Stimulated activated CD4-positive, alpha-beta T cell treated with anti-CD3 and anti-CD28 coated beads, Interleukin-4, amount 100 ng/mL, for 1 hour (primary cell): Measurements from ENCODE around the gene PFKP.
"Not testable (repeated sequence)": the region's sequence is repeated elsewhere in the genome, so short reads cannot be mapped to it uniquely, and the experiment has no call there.

Experiments
- DNase-seq: peaks from one replicate; pipeline ENCODE4 v3.0.0-alpha.2; 2020

PFKP gene

DNA sequence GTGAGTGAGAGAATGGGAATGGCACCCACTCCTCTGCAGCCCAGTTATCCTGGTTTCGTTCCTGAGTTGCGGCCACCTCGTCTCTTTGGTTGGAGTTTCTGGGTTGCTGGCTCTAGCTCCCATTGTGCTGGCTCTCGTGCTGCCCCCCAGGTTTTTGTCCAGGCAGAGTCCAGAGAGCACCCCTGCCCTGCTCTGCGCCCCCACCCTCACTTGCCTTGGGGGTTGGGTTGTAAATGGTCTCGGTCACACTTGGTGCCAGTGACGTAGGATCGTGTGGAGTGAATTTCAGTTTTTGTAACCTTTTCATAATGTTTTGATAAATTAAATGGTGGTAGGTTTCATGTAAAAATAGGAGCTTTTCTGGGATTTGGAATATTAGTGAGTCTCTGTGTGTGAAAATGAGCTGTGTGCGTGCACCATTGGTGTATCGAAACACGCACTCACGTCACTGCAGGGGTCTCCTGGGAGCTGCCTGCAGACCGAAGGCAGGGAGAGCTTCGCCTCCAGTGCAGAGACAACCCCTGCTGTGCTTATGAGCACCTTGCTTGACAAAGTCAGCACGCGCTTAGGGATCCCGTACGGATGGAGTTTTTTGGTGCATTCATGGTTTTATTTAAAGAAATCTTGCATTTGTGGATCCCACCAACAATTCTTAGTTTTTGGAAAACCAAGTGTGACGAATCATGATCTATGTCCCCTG is 32.9 kb downstream of the PFKP start:
- no peak for DNase-seq

DNA sequence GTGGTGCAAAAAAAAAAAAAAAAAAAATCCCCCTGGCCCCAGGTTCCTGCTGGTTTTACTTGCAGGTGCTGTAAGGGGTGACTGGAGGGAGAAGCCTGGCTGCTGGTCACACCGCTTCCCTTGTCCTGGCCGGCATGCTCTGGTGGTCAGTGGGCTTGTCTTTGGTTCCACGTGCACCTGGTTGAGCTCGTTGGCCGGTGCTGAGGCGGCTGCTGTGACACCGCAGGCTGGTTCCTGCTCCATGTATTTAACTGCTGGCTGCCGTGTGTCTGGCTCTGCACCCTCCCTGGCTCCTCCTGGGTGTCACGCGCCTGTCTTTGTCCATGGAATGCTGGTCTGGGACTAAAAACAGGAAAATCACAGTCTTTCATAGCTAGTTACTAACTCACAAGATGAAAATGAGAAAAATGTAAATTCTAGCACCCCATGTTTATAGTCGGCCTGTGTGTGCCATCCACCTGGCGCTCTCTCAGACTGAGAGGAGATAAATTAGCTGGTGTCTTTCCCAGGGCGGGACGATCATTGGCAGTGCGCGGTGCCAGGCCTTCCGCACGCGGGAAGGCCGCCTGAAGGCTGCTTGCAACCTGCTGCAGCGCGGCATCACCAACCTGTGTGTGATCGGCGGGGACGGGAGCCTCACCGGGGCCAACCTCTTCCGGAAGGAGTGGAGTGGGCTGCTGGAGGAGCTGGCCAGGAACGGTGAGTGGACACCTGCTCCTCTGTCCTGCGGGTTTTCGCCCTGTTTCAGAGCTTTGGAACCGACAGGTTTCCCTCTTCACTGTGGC is 33.7 kb downstream of the PFKP start:
- DNase-seq: no peak

DNA sequence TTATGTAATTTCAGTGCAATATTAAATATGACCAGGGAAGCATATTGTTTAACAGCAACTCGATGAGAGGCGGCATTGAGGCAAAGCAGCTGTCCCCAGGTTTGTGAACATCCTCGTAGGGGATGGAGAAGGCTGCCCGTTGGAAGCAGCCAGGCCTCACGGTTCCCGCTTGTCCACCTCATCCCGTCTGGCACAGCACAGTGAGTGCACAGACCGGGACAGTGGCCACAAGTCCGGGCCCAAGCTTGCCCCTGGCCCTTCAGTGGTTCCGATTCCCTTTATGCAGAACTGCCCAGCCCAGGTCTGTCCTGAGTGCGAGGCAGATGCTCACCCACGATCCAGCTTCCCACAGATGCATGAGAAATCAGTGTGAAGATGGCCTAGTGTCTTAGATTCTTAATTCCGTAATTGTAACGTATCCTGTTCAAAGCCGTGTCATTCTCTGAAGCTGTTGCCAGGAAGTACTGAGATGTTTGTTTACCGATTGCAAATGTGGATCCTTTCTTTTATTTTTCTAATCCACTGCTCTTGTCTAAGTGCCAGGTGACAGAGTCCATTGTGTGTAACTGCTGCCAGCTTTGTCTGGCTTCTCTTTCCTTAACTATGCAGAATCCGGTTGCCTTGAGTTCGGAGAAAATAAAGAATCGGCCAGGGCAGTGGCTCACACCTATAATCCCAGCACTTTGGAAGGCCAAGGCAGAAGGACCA is 35.5 kb downstream of the PFKP start:
- no peak for DNase-seq

DNA sequence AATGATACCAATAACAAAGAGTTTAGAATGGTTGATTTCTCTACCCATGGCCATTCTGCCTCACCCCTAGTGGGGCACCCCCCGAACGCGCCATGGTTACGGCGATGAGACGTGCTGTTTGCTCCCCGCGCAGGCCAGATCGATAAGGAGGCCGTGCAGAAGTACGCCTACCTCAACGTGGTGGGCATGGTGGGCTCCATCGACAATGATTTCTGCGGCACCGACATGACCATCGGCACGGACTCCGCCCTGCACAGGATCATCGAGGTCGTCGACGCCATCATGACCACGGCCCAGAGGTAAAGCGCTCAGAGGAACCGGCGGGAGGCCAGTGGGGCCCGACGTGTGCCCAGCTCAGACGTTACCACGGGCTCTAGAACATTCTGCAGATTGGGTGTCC is 36.3 kb downstream of the PFKP start:
- no peak for DNase-seq

DNA sequence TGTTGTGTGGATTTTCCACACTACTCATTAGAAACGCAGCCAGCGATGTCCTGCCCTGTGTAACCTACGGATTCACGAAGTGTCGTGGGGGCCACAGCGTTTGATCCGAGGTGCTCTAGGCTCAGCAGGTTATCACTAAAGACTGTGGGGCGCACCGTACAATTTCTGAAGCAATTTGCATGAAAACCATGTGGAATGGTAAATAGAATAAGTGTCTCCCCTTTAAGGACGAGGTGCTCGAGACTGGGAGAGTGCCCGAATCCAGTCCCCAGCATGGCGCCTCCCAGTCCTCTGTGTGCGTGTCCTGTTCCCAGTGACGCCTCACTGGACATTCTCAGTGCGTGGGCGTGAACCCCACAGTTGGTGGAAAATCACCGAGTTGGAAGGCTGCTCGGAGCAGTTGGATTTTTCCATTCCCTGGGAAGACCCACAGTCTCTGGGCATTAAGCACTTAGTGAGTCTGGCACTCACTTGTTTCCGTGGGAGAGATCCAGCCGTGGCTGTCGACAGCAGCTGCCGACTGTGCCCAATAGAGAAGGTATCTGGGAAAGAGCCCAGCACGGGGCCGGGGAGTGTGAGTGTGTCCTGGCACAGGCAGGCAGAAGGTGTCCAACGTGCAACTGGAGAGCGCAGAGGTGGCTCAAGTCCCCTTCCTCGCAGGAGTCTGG is 37.0 kb downstream of the PFKP start:
- DNase-seq: no peak

DNA sequence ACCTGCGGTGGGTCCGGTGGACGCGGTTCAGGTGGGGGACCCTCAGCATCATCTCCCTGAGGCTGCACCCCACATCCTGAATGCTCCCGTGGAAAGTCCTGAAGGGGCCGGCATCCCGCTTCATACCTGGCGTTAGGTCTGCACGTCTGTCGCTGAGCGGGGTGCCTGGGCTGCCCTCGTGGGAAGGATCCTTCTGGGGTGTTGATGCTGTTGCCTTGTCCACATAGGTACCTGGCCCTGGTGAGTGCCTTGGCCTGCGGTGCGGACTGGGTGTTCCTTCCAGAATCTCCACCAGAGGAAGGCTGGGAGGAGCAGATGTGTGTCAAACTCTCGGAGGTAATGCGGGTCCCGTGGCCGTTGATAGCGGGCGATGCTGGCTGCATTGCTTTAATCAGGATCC is 37.8 kb downstream of the PFKP start:
- no peak for DNase-seq

DNA sequence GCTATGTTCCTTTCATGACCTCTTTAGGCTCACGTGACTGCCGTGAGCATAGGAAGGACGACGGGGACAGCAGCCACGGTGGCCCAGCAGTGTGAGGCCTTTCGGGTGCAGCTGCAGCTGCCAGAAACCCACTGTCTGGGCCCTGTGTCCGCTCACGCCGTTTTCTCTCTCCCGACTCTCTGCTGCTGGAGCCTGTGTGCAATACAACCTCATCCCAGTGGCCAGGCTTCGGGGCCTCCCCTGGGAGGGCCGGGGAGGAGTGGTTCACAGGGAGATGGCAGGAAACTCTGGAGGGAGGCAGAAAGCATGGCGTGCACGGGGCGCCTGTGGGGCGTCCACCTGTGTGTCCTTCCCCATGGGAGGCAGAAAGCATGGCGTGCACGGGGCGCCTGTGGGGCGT is 38.6 kb downstream of the PFKP start:
- no peak for DNase-seq

DNA sequence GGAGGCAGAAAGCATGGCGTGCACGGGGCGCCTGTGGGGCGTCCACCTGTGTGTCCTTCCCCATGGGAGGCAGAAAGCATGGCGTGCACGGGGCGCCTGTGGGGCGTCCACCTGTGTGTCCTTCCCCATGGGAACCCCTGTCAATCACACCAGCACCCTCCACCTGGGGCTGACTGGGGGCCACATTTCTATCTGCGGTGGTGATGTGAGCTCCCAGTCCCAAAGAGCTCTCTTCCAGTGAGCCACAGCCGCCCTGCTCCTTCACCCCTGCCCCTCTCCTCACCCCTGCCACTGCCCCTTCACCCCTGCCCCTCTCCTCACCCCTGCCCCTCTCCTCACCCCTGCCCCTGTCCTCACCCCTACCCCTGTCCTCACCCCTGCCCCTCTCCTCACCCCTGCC is 39.0 kb downstream of the PFKP start:
- not testable (repeated sequence) for DNase-seq

DNA sequence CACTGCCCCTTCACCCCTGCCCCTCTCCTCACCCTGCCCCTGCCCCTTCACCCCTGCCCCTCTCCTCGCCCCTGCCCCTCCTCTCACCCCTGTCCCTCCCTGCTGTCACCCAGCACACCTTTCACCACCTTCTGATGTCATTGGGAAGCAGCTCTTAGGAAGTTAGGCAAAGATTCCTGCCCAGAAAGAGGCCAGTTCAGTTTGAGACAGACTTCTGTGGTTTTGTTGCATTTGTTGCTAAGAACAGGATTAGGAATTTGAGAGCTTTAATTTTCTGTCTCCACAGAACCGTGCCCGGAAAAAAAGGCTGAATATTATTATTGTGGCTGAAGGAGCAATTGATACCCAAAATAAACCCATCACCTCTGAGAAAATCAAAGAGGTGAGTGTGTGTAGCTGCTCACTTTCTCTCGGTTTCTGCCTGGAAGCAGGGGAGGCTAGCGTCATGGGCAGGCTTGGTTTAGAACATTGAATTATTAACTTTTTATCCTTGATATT is 39.6 kb downstream of the PFKP start:
- DNase-seq: no peak

DNA sequence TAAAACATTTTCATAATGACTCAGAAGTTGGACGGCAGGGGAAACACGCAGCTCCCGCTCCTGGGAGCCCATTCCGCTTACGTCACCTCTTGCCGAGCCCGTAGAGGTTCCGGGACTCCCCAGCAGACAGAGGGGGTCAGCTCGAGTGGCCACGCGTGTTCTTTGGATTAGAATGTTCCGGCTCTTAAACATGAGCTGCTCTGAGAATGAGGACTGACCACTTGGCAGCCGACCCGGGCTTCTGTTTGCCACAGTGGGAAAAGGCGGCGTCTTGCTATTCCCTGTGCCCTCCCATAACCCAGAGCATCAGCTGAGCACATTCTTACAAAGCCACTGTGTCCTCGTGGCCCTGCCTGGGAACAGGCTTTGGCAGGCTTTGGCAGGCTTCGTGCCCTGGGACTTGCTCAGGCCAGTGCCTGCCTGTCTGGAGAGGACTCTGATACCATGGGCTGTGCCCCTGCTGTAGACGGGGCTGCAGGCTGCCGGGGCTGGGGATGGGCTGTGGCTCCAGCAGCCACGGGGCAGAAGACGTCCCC is 40.1 kb downstream of the PFKP start:
- DNase-seq: no peak

DNA sequence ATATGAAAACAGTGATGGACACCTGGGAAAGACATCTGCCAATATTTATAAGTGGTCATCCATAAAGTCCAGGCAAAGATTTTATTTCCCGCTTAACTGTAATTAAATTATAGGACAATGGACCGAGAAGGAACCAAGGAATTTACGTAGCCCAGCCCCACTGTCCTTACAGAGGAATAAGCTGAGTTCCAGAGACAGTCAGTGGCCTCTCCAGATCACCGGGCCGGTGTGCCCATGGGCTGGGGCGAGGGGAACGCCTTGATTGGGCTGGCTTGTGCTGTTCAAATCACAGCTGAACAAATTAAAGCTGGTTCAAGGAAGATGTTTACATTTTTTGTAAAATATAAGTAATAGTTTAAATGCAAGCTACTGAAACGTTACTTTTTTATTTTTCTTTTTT is 40.7 kb downstream of the PFKP start:
- DNase-seq: no peak

DNA sequence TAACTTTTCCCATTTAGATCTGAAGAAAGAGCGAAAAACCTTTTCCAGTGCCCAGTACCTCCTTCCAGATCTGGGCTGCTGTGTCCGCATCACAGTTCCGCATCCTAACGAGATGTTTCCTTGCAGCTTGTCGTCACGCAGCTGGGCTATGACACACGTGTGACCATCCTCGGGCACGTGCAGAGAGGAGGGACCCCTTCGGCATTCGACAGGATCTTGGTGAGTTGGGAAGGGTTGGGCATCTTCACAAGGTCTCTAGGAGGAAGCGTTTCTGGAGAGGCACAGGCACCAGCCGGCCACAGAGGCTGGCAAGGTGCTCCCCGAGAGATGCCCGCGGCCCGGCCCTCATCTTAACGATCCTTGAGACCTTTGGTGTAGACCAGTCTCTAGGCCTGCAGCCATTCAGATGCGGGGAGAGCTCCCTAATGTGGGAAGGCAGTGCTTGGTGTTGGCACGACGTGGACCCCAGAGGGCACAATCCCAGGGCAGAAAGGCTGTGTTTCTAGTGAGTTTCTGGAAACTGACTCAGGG is 41.3 kb downstream of the PFKP start:
- DNase-seq: no peak

DNA sequence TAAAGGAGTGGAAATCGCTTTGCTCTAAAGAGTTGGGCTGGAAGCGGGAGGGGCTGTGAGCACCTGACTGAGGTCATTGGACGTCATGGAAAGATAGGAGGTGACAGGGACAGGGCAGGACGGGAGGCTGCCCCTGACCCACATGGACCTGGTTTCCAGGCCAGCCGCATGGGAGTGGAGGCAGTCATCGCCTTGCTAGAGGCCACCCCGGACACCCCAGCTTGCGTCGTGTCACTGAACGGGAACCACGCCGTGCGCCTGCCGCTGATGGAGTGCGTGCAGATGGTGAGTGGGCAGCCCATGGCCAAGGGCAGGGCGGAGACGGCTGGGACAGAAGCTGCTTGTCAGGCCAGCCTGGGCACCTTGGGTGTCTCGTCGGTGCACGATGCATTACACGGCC is 41.8 kb downstream of the PFKP start:
- no peak for DNase-seq

DNA sequence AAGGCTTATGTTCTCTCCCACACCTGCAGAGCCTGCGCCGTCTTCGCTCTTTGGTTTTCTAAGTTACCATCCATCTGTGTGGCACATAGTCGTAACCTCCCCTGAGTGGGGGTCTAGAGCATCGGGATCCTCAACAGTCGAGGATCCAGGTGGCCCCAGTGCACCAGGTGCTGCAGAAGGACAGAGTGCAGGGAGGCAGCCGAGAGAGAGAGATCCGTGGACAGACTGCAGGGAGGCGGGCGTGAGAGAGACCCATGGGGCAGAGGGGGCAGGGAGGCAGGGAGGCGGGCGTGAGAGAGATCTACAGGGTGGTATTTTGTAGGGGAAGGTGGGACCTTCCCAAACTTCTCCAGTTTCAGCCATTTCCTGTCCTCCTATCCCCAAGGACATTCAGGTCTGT is 42.3 kb downstream of the PFKP start:
- DNase-seq: no peak

DNA sequence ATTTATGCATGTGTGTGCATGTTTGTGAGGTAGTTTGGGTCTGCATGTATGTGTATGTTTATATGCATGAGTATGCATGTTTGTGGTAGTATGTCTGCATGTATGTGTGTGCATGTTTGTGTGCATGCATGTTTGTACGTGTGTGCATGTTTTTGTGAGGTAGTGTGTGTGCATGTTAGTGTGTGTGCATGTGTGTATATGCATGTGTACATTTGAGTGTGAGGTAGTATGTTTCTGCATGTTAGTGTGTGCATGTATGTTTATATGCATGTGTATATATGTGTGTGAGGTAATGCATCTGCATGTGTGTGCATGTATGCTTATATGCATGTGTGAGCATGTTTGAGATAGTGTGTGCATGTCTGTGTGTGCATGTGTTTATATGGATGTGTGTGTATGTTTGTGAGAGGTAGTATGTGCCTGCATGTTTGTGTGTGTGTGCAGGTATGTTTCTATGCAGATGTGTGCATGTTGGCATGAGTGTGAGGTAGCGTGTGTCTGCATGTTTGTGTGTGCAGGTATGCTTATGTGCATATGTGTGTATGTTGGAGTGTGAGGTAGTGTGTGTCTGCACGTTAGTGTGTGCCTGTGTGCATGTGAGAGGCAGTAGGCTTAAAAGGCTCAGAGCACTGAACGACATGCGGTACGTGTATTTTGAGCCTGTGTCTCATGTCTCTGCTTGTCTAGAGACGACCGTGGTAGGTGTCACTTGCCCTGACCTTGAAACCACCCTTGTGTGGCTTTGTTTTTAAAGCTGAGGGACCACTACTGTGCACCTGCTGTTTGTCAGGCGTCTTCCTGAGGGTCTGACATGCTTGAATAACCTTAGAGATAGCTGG is 43.7 kb downstream of the PFKP start:
- no peak for DNase-seq

DNA sequence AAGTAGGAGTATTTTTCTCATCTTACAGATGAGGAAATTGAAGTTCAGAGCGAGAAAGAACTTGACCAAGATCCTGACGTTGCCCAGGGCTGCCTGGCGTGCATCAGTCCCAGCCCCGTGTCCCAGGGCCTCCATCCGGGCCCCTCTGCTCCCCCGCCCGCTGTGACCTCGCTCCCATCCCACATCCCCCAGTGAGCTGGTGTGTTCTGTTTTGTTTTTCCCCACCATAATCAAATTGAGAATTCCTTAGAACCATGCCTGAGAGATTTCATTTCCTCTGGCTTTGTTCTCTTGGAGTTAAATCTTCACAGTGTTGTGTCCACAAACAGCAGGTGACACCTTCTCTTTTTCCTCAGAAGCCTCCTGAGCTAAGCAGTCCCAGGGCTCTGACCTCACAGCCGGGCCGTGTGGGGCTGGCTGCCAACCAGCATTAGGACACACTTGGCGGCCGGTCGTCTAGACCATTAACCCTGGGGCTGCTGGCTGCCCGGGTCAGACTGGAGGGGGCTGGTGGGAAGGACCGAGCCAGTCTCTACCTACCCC is 44.3 kb downstream of the PFKP start:
- no peak for DNase-seq

DNA sequence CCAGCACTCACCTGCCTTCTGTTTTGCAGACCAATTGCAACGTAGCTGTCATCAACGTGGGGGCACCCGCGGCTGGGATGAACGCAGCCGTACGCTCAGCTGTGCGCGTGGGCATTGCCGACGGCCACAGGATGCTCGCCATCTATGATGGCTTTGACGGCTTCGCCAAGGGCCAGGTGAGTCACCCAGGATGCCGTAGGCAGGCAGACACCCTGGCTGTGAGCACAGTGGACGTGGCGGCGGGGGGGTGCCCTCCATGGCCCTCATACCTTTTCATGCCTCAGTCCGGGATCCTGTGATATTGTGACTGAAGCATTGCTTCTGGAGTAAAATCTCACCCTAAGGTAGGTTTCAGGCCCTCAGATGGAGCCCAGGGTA is 46.0 kb downstream of the PFKP start:
- no peak for DNase-seq

DNA sequence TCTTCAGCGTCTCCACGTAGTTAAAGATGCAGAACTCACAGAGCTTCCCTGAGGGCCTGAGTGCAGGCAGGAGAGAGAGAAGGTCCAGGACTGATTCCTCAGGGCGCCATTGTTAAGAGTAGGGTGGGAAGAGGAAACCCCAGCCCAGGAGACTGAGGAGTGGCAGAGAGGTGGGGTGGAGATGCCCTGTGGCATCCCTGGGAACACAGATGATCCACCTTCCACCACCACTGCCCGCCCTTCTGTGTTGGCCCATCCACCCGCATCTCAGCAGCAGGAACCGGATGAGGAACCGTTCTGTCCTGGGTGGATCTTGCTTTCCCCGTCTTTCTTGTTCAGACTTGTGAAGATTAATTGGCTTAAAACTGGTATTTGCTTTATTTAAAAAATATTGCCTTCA is 48.3 kb downstream of the PFKP start:
- DNase-seq: no peak

DNA sequence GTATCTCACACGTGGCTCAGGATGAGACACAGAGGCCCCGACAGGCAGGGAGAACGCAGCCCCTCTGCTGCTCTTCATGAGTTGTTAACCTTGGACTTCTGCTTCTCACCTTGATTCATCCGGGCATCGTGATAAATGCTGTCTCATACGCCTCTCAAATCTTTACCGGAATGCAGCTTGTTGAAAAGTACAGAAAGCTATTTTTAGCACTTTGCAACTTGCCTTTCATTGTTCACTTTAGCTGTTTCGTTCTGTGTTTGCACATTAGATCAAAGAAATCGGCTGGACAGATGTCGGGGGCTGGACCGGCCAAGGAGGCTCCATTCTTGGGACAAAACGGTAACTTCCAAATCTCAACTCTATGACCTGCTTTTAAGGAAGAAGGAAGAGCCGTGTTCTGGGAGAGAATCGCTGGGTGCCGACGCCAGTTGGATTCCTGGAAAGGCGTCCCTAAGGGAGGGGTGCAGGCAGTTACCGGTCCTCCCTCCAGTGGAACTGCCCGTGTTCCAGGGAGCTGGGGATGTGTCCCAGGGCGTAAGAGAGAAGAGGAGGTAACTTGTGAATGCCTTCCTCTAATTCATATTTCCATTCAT is 49.3 kb downstream of the PFKP start:
- no peak for DNase-seq

DNA sequence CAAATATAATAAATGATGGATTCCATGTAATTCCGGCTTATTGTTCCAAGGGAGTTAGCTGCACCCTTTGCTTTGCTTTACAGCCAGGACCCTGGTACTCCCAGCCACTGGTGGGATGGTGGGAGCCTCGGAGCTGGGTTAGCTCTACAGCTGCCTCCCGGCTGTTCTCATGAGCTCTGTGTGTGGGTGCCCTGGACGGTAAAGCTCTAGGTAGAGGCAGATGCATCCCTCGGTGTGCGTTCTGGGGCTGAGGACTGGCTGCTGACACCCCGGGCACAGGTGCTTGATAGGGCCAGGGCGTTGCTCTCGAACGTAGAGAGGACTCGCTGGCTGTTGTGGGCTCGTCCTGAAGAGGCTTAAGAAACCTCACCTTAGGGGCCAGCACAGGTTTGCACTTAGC is 50.1 kb downstream of the PFKP start:
- no peak for DNase-seq

DNA sequence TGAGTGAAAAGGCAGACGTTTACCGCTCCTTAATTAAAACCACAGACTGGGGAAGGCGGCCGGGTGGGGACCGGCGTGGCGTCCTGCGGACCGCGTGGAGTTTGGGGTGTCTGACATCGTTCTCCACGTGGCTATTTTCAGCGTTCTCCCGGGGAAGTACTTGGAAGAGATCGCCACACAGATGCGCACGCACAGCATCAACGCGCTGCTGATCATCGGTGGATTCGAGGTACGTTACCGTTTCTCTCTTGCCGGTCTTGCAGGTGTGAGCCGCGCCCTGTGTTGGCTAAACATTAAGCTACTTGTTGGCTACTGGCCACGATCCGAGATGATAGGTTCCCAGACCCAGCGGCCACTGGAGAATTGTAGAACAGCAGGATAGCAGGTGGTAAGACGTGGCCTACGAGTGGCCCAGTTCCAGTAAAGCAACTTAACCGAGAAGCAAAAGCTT is 51.3 kb downstream of the PFKP start:
- no peak for DNase-seq
